Inferior parietal cortex (tissue), 1 donor: ENCODE measurements around the gene RPL5.
"Not testable (repeated sequence)": the region's sequence is repeated elsewhere in the genome, so short reads cannot be mapped to it uniquely, and the experiment has no call there.

Source experiments
- DNase-seq: peaks from one replicate; pipeline ENCODE4 v3.0.0-alpha.2; 2016; ENCODE audit errors: extremely low spot score

RPL5 gene

DNA sequence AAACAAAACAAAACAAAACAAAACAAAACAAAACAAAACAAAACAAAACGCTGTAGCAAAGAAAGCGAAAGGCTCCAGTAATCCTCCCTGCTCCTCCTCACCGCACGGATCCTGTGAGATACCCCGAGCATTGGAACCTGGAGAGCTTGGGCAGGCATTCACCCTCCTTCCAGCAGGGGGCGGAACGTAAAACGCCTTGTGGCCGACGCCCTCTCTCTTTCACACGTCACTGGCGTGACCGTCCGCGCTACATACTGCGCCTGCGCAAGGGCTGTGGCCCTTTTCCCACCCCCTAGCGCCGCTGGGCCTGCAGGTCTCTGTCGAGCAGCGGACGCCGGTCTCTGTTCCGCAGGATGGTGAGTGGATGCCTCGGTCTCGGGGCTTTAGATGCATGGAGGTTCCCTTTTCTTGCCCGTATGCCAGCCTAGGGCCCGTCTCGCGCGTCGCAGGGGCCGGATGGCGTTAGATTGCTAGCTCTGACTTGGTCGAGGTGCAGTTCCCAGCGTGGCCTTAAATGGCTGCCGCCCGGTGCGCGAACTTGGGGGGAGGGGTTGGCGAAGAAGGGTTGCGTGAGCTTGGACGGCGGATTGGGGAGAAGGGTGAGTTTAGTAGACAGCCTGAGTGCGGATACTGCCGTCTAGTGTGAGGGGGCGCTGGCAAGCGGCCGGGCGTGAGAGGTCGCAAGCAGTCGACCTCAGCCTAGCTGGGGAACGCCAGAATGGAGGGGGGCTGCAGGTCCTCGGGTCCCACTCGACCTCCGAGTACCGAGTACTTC lies at the start of gene RPL5:
Gene RPL5 (plus strand): TSS at position 279 of the 775 bp plus-strand sequence. CDS start 75 bp downstream, at position 354.
- DNase-seq: peak; percentile 100

GRCh38 chr1:92783550-92783949 lies 48.3 kb upstream of the RPL5 start:
- not testable (repeated sequence) for DNase-seq

GRCh38 chr1:92784021-92784638 lies 47.7 kb upstream of the RPL5 start:
- no peak for DNase-seq

DNA sequence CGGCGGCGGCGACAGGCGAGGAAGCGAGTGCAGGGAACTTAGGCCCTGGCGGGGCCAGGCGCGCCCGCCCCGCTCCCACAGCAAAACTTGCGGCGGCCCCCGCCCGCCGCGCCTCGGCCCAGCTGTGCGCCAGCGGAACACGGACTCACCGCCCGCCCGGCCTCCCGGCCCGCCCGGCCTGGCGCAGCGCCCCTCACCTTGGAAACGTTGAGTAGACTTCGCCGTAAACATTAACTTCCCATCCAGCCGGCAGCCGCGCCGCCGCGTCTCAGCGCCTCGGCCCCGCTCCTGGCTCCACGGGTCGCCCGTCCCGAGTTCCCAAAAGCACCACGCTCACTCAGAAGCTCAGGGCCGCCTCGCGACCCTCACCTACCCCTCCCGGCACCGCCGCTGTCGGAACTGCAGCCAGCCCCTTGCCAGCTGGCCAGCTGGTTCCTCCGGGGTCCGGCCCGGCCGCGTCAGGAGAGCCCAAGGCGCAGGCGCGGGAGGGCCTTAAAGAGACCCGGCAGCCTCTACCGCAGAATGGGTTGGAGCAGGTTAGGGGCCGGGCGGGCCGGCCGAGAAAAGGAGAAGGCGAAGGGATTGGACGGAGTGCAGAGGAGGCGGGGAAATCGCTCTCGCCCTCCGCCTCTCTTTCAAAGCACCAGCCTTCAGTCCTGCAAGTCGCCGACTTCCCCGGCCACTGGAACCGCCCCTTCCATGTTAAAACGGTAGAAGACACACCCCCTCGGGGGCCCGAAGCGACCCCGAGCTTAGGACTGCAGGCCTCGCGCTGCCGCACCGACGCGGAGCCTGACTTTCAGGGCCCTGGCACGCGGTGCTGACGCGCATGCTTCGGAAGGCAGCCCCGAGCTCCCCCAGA lies 47.0 kb upstream of the RPL5 start, which contains the start of gene EVI5:
Gene EVI5 (minus strand): TSS at position 470 of the 862 bp plus-strand sequence. CDS start 48,562 bp downstream, outside the sequence.
- peak; percentile 90 for DNase-seq

- no peak for DNase-seq
Measured at GRCh38 chr1:92786111-92786901, 45.5 kb upstream of the RPL5 start.

- DNase-seq: no peak
Measured at GRCh38 chr1:92790081-92790480, 41.8 kb upstream of the RPL5 start.

- DNase-seq: no peak
Measured at GRCh38 chr1:92790867-92791266, 41.0 kb upstream of the RPL5 start.

- DNase-seq: no peak
Measured at GRCh38 chr1:92791487-92792066, 40.3 kb upstream of the RPL5 start.

DNA sequence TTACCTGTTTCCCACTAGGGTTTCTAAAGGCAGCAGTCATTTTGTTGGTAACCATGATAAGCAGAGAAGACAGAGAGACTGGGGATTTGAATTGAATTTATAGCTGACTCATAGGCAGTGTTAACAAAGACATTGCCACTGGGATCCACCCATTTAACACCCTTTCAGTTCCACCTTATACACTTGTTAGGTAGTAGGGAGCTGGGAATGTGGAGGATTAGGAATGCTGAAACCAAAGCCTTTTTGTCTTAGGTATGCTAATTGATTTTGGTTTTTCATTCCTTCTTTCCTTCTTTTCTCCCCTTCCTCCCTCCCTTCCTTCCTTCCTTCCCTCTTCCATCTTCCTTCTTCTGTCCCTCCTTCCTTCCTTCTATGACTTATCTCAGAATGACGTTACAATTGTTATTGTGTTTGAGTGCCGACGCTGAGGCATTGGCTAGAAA lies 39.5 kb upstream of the RPL5 start:
- no peak for DNase-seq

DNA sequence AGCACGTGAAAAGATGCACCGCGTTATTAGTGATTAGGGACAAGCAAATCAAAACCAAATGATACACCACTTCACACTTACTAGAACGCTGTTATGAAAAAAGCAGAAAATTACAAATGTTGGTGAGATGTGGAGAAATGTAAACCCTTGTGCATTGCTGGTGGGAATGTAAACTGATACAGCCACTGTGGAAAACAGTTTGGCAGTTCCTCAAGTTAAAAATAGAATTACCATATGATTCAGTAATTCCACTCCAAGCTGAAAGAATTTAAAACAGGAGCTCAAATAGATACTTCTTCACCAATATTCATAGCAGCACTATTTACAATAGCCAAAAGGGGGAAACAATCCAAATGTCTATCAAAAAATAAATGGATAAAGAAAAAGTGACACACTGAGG lies 36.7 kb upstream of the RPL5 start:
- DNase-seq: no peak

DNA sequence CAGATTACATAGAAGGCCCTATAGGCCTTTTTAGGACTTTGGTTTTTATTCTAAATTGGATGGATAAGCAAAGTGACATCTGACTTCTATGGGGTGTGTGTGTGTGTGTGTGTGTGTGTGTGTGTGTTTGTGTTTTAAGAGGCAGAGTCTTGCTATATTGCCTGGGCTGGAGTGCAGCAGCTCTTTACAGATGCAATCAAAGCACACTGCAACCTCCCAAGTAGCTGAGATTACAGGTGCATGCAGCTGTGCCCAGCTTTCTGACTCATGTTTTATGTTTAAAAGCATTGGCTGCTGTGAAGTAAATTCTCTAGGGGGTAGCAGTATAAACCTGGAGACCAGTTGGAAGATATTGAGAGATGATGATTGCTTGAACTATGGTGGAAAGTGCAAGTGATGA lies 34.5 kb upstream of the RPL5 start:
- DNase-seq: no peak

- no peak for DNase-seq
Measured at GRCh38 chr1:92797961-92798360, 33.9 kb upstream of the RPL5 start.

DNA sequence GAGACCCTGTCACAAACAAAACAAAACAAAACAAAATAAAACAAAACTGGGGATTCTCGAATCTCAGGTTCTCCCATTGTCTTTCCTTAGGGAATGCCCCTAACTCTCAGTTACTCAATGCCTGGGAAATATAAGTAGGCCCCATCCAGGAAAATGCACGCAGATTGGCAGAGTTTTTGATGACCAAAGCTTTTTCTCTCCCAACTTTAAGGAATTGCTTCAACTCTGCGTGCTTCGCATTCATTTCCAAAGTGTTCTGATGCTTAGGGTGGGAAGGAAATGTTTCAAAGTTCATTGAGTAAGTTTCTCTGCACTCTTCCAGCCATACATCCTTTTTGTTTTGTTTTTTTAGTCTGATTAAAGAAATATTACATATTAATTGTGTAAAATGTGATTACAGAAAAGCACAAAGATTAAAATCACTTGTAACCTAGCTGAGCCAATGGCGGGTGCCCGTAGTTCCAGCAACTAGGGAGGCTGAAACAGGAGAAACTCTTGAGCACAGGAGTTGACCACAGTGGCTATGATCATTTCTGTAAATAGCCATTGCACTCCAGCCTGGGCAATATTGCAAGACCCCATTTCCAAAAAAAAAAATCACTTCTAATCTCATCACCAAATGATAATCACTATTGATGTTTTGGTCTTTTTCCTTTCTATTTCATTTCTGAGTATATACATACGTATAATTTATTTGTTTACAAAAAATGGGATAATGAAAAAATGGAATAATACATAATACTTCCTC lies 28.5 kb upstream of the RPL5 start:
- DNase-seq: no peak

DNA sequence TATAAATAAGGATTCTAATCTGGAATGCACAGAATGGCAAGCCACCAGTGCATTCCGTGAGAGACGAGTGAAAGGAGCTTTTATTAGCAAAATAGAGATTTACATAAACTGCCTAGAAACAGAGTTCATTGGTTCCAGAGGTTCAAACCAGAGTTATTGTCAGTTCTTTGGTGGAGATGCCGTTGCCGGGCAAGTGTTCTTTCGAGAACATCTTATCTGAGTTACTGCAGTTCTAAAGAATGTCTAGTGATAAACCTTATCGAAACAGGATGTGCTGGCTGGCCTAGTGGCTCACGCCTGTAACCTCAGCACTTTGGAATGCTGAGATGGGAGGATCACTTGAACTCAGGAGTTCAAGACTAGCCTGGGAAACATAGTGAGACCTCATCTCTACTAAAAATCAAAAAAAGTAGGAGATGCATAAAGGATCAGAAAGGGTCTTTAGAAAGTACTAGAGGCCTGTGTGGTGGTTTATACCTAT lies 27.1 kb upstream of the RPL5 start:
- peak; percentile 80 for DNase-seq

- DNase-seq: no peak
Measured at GRCh38 chr1:92805216-92805615, 26.6 kb upstream of the RPL5 start.

GRCh38 chr1:92808381-92808780 lies 23.5 kb upstream of the RPL5 start:
- DNase-seq: no peak

- DNase-seq: no peak
Measured at GRCh38 chr1:92816732-92817131, 15.1 kb upstream of the RPL5 start.

DNA sequence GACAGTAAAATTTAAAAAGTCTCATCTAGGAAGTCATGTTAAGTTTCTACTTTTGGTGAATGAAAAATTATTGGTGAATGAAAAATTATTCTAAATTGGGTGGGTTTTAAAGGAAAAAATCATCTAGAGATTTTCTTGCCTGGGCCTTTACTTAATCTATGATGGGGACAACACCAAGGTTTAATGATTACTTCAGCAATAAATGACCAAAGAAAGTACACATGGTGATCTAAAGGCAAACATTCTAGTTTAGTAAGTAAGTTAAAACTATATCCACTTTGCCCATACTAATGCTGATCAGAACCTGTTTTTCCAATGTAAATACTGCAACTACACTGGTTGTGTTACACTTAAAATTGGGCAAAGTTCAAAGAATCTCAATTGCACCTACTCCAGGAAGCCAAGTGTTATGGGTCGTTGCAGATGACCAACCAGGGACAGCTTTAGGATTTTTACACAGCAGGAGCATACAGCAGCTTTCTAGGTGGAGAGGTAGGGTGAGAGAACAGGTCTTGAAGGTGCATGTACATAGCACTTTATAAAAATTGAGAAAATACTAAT lies 14.6 kb upstream of the RPL5 start:
- DNase-seq: no peak

DNA sequence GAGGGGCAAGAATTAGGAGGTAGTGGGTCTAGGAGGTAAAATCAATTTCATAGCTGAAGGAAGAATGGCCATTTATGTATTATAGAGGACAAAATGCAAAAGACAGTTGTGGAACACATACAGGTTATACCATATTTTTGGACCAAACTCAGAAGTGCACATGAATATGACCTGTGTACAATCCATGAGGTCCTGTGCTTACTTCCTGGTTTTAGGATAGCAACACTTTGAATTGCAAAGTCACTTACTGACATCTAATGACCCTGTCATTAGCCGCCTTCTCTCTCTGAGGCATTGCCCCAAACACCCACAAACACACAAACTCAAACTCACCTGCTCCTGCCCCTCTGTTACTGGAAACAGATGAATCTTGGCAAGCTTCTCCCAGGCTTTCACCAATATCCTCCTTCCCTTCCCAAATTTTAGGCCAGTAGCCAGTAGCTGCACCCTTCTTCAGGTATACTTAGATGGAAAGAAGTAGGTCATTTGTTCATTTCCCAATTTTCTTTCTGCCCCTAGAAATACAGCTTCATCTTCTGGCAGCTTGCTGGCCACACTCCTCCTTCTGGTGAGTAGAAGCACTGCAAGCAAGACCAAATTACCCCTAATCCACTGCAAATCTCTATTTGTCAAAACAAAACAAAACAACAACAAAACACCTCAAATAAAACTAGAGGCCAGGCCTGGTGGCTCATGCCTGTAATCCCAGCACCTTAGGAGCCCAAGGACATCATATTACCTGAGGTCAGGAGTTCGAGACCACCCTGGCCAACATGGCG lies 13.7 kb upstream of the RPL5 start:
- no peak for DNase-seq
